ENCODE data around the gene ATP1A1.

- TF ChIP-seq TAF1 (IDR thresholded peaks at IDR 0.05; ENCODE audit: low read depth, low read length) (no peak), POLR2A (IDR thresholded peaks at IDR 0.05; ENCODE audit: low read depth, low read length) (no peak), POLR2AphosphoS5 (IDR thresholded peaks at IDR 0.05; ENCODE audit: low read depth, low read length) (no peak)
These were observed 80.9 kb downstream of the ATP1A1 start for GRCh38 chr1:116453906-116454305.
